Spinal cord (tissue), 10 donors: ENCODE data around the gene SGCB. TPM values are rescaled to one million over a fixed set of nuclear protein-coding genes. Genes with fewer than 3 reads are reported as not detected.

Source experiments
- DNase-seq, 6 donors: peaks; one replicate each; pipeline versions ENCODE4 v3.0.0 to v3.0.0-alpha.2; 2013 to 2015; ENCODE audit warnings: low spot score in 6 of 6, low read depth in 4 of 6
- H3K27ac ChIP-seq: one replicate; pipeline ENCODE4 v1.5.1; 2013; ENCODE audit warnings: low read depth, low read length, control low read depth
- H3K27me3 ChIP-seq: one replicate; pipeline ENCODE4 v1.6.1; 2013; ENCODE audit warnings: low read length; ENCODE audit not compliant: control insufficient read depth, insufficient read depth
- H3K36me3 ChIP-seq: one replicate; pipeline ENCODE4 v1.6.1; 2013; ENCODE audit warnings: low read length; ENCODE audit not compliant: control insufficient read depth, insufficient read depth
- H3K4me1 ChIP-seq: one replicate; pipeline ENCODE4 v1.6.1; 2013; ENCODE audit warnings: low read length; ENCODE audit not compliant: control insufficient read depth, insufficient read depth
- H3K4me3 ChIP-seq: one replicate; pipeline ENCODE4 v1.5.1; 2013; ENCODE audit warnings: low read depth, low read length, control low read depth
- H3K9me3 ChIP-seq: one replicate; pipeline ENCODE4 v1.6.1; 2013; ENCODE audit warnings: low read length; ENCODE audit not compliant: control insufficient read depth, insufficient read depth
- WGBS: methylation state at CpG from one replicate; pipeline ENCODE4 v1.1.5; 2013; ENCODE audit warnings: missing lambda C conversion rate; ENCODE audit not compliant: insufficient coverage; 5-methylcytosine and 5-hydroxymethylcytosine counted together
- polyA plus RNA-seq, 2 donors: library from polyadenylated mRNA; unstranded; fragments of 120-200 nt; gene quantifications; one replicate each; pipeline ENCODE4 v1.2.1, GENCODE V29; 2013; ENCODE audit not compliant: insufficient read length in 2 of 2
- total RNA-seq, 2 donors: library from RNA; depleted of rRNA in 1 of 2; stranded (reverse); fragments of 120-200 nt in 1 of 2; fragments of >200 nt in 1 of 2; gene quantifications; one replicate each; pipeline versions ENCODE4 v1.2.3 to v1.2.4, GENCODE V29; 2013 to 2014
- donor health status: healthy.

SGCB gene
- total and polyA plus RNA-seq, 4 donors, result 36.4 to 108 (median 72.1) TPM

GRCh38 chr4:52057196-52057595, 19.1 kb upstream of the SGCB start:
- Histone ChIP-seq H3K4me1 (peaks cover under 1% of the 10 kb centered on the region), H3K9me3 (no peaks in the 10 kb centered on the region), H3K36me3 (no peaks in the 10 kb centered on the region), H3K27ac (no peak overlapping the region), H3K27me3 (peaks cover 2% of the 10 kb centered on the region), H3K4me3 (no peak overlapping the region)
- DNase-seq, result peak in 1 of 6 donors; percentile 22

- Histone ChIP-seq H3K36me3 (no peaks in the 10 kb centered on the region), H3K4me3 (no peak overlapping the region), H3K4me1 (peaks cover 12% of the 10 kb centered on the region), H3K27me3 (peaks cover 21% of the 10 kb centered on the region), H3K9me3 (no peaks in the 10 kb centered on the region), H3K27ac (no peak overlapping the region)
- DNase-seq, result no peak
- WGBS, result no CpG with 5 or more reads among the region's 3 CpGs
These were observed 16.2 kb upstream of the SGCB start for GRCh38 chr4:52054254-52054653.

GRCh38 chr4:52052475-52052780, 14.3 kb upstream of the SGCB start:
- no peak for DNase-seq
- peaks cover 22% of the 10 kb centered on the region for H3K27me3 ChIP-seq
- no peaks in the 10 kb centered on the region for H3K36me3 ChIP-seq
- no peaks in the 10 kb centered on the region for H3K9me3 ChIP-seq
- H3K27ac ChIP-seq, result no peak overlapping the region
- WGBS, result 28% methylated on average over 2 of the region's 7 CpGs
- peaks cover 12% of the 10 kb centered on the region for H3K4me1 ChIP-seq
- H3K4me3 ChIP-seq, result no peak overlapping the region

GRCh38 chr4:52051615-52052474, 13.7 kb upstream of the SGCB start:
- no peak overlapping the region for H3K27ac ChIP-seq

GRCh38 chr4:52051213-52051614, 13.1 kb upstream of the SGCB start, which contains the start of gene SPATA18:
TSS of gene SPATA18 (plus strand) at chr4:52051304. CDS start at chr4:52051705, 401 bp downstream.
- Histone ChIP-seq H3K4me1 (peaks cover 12% of the 10 kb centered on the region), H3K9me3 (no peaks in the 10 kb centered on the region), H3K4me3 (peak within 1 kb of the TSS; percentile 50), H3K27ac (no peak within 1 kb of the TSS), H3K27me3 (peaks cover 22% of the 10 kb centered on the region), H3K36me3 (no peaks in the 10 kb centered on the region)
- under 1% methylated on average over 42 of the region's 44 CpGs for WGBS
- peak in 2 of 6 donors; percentile 6 to 15 for DNase-seq

More at GRCh38 chr4:52051615-52052474, 13.7 kb upstream of the SGCB start:
- H3K36me3 ChIP-seq, result no peaks in the 10 kb centered on the region
- peak overlapping the region; percentile 50 for H3K4me3 ChIP-seq
- 5% methylated on average over 41 of the region's 46 CpGs for WGBS
- peak in 2 of 6 donors; percentile 69 for DNase-seq
- H3K4me1 ChIP-seq, result peaks cover 12% of the 10 kb centered on the region
- H3K9me3 ChIP-seq, result no peaks in the 10 kb centered on the region
- peaks cover 22% of the 10 kb centered on the region for H3K27me3 ChIP-seq

GRCh38 chr4:52049266-52049665, 11.2 kb upstream of the SGCB start:
- DNase-seq, result no peak
- no peaks in the 10 kb centered on the region for H3K9me3 ChIP-seq
- peaks cover 22% of the 10 kb centered on the region for H3K27me3 ChIP-seq
- no peak overlapping the region for H3K27ac ChIP-seq
- H3K4me3 ChIP-seq, result no peak overlapping the region
- peaks cover 12% of the 10 kb centered on the region for H3K4me1 ChIP-seq
- no peaks in the 10 kb centered on the region for H3K36me3 ChIP-seq
- 60% methylated on average over 1 of the region's 5 CpGs for WGBS

GRCh38 chr4:52045028-52045427, 6.9 kb upstream of the SGCB start:
- no peak overlapping the region for H3K27ac ChIP-seq
- H3K4me3 ChIP-seq, result no peak overlapping the region
- peaks cover 3% of the 10 kb centered on the region for H3K27me3 ChIP-seq
- no peaks in the 10 kb centered on the region for H3K4me1 ChIP-seq
- no CpG with 5 or more reads among the region's 1 CpG for WGBS
- H3K9me3 ChIP-seq, result no peaks in the 10 kb centered on the region
- H3K36me3 ChIP-seq, result no peaks in the 10 kb centered on the region
- no peak for DNase-seq

GRCh38 chr4:52037689-52038102, 403 bp downstream of the SGCB start:
- 1% methylated on average over 24 of the region's 25 CpGs for WGBS
- H3K4me3 ChIP-seq, result peak overlapping the region; percentile 71
- H3K36me3 ChIP-seq, result no peaks in the 10 kb centered on the region
- no peaks in the 10 kb centered on the region for H3K9me3 ChIP-seq
- peak in 5 of 6 donors; percentile 31 to 82 (median 45) for DNase-seq
- peak overlapping the region; percentile 75 for H3K27ac ChIP-seq
- H3K27me3 ChIP-seq, result no peaks in the 10 kb centered on the region
- H3K4me1 ChIP-seq, result no peaks in the 10 kb centered on the region

- Histone ChIP-seq H3K27ac (peak overlapping the region; percentile 75), H3K4me1 (no peaks in the 10 kb centered on the region), H3K9me3 (no peaks in the 10 kb centered on the region), H3K4me3 (peak overlapping the region; percentile 71), H3K36me3 (no peaks in the 10 kb centered on the region), H3K27me3 (no peaks in the 10 kb centered on the region)
- no CpG with 5 or more reads among the region's 7 CpGs for WGBS
- no peak for DNase-seq
These were observed 1.1 kb downstream of the SGCB start for GRCh38 chr4:52036886-52037530.

GRCh38 chr4:52035190-52035589, 2.9 kb downstream of the SGCB start:
- Histone ChIP-seq H3K36me3 (peaks cover 3% of the 10 kb centered on the region), H3K27me3 (no peaks in the 10 kb centered on the region), H3K9me3 (no peaks in the 10 kb centered on the region), H3K27ac (no peak overlapping the region), H3K4me3 (no peak overlapping the region), H3K4me1 (no peaks in the 10 kb centered on the region)
- no CpG with 5 or more reads among the region's 2 CpGs for WGBS
- no peak for DNase-seq
